ENCODE measurements around the gene KRT86.
"Not testable (repeated sequence)": the region's sequence is repeated elsewhere in the genome, so short reads cannot be mapped to it uniquely, and the experiment has no call there.

DNA sequence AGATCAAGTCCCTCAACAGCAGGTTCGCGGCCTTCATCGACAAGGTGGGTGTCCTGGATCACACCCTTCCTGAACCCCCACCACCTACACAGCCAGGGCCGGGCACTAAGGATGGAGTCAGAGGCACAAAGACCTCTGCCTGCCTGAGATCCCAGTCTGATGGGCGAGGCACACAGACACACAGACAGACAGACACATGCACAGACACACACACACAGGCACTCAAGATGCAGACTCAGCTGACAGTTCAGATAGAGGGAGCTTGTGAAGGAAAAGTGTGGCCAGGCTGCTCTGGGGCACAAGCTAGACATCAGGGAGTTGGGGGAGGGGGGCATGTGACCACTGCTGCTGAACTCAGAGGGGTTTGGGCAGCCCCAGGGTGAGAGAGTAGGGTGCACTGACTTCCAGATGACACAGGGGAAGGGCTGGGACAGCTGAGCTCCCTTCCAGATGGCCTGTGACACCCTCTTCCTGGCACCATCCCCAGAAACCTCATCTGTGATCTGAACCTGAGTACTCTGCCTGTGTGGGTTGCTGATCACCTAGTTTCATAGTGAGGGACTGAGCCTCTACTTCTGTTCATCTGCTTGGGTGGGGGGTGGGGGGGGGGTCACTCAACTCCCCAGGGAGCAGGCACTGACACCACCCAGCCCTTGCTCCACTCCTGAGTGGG lies 27.9 kb downstream of the KRT86 start:
- TF ChIP-seq, protein P1, sequence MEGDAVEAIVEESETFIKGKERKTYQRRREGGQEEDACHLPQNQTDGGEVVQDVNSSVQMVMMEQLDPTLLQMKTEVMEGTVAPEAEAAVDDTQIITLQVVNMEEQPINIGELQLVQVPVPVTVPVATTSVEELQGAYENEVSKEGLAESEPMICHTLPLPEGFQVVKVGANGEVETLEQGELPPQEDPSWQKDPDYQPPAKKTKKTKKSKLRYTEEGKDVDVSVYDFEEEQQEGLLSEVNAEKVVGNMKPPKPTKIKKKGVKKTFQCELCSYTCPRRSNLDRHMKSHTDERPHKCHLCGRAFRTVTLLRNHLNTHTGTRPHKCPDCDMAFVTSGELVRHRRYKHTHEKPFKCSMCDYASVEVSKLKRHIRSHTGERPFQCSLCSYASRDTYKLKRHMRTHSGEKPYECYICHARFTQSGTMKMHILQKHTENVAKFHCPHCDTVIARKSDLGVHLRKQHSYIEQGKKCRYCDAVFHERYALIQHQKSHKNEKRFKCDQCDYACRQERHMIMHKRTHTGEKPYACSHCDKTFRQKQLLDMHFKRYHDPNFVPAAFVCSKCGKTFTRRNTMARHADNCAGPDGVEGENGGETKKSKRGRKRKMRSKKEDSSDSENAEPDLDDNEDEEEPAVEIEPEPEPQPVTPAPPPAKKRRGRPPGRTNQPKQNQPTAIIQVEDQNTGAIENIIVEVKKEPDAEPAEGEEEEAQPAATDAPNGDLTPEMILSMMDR (conservative IDR thresholded peaks at IDR 0.05; ENCODE audit: low read depth in 2 of 2), result not testable (repeated sequence)
- not testable (repeated sequence) for TF ChIP-seq POLR2AphosphoS5 (IDR thresholded peaks at IDR 0.05; ENCODE audit: low read depth)
